NCI-H2029 (cell line): ENCODE measurements around the gene UBA7.
"Not testable (repeated sequence)": the region's sequence is repeated elsewhere in the genome, so short reads cannot be mapped to it uniquely, and the experiment has no call there.

Experiments
- DNase-seq: peaks from one replicate; lab custom pipeline; 2025; lab: John Stamatoyannopoulos, UW

The UBA7 gene

DNA sequence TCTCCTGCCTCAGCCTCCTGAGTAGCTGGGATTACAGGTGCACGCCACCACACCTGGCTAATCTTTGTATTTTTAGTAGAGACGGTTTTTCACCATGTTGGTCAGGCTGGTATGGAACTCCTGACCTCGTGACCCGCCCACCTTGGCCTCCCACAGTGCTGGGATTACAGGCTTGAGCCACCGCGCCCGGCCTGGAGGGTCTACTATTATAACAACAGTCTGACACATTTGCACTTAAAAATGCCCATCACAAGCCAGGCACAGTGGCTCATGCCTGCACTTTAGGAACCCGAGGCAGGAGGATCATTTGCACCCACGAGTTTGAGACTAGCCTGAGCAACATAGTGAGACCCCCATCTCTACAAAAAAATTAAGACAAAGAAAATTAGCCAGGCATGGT is 31.5 kb downstream of the UBA7 start:
- DNase-seq, result not testable (repeated sequence)

DNA sequence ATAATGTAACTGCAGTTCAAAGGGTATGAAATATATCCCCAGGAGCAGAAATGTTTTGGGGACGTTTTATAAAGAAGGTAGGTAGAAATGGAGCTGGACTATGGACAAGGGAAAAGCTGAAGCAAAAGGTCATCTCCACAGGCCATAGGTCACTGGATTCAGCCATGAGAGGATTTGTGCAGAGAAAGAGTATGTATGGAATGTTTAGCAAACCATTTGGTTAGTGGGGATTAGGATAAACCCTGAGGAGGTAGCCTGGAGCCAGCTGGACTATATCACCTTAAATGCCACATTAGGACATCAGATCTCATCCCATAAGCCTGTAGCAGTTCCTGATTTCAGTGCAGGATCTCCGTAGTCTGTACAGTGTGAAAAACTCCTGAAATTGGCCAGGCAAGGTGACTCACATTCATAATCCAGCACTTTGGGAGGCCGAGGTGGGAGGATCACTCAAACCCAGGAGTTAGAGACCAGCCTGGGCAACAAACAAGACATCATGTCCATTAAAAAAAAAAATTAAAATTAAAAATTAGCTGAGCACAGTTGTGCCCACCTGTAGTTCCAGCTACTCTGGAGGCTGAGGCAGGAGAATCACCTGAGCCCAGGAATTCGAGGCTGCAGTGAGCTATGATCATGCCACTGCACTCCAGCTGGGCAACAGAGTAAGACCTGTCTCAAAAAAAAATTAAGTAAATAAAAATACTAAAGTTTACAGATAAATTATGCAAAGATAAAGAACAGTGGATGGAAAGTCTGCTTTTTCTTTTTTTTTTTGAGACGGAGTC is 32.1 kb downstream of the UBA7 start:
- DNase-seq, result no peak

DNA sequence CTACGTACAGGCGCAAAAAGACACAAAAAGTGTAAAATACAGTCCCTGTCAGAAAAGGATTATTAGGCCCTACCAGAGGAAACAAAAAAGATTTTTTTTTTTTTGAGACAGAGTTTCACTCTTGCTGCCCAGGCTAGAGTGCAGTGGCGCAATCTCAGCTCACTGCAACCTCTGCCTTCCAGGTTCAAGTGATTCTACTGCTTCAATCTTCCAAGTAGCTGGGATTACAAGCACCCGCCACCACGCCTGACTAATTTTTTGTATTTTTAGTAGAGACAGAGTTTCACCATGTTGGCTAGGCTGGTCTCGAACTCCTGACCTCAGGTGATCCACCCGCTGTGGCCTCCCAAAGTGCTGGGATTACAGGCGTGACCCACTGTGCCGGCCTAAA is 32.8 kb downstream of the UBA7 start:
- not testable (repeated sequence) for DNase-seq

DNA sequence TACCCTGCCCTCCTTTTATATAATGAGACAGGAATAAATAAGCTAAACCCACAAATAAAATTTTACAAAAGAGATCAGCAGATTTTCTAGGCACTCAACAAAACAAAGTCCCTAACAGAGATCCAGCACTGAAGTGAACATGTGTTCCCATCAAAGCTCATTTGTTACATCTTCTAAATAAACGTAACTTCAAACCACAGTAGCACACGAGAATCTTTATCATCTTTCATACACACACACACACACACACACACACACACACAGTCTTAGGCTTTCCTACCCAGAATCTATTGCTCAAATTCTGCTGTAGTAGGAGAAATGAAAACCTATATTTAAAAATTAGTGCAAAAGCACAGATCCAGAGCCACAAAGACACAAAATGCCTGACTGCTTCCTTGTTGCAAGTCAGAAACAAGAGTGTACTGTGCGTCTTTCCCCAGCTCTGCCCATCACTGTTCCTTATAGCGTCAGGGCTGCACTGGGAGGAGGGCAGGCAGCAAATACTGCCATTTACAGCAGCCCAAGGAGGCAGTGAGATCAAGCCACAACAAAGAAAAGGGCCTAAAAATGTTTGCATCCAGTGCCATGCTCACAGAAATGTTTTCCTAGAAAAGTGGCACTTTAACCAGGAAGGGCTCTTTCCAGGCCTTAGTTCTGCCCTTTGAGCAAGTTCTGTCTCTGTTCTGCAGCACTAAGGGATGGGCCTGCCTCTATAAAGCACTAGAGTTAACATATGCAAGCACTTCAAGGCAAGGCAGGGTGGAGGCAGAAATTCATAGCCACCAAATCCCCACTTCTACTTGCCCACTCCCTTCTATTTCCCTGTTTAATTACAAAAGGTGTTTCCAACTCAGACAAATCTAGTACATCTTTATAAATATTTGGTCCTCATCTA is 33.4 kb downstream of the UBA7 start:
- DNase-seq, result no peak

DNA sequence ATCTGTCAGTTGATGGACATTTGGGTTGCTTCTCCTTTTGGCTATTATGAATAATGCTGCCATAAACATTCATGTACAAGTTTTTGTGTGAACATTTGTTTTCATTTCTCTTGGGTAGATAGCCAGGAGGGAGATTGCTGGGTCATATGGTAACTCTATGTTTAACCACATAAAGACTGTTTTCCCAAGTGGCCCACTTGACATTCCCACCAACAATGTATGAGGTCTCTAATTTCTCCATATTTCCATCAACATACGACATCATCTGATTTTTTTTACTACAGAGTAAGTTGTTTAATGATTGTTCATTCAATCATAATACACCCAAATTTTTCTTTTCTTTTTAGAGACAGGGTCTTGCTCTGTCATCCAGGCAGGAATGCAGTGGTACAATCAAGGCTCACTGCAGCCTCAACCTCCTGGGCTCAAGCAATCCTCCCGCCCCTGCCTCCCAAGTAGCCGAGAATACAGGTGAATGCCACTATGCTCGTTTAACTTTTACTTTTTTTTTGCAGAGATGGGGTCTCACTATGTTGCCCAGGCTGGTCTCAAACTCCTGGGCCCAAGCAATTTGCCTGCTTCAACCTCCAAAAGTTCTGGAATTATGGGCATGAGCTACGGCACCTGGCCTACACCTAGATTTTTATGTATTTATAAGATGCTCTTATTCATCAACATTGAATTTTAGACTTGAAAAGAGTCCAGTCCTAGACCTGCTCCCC is 34.2 kb downstream of the UBA7 start:
- peak; percentile 5 for DNase-seq

DNA sequence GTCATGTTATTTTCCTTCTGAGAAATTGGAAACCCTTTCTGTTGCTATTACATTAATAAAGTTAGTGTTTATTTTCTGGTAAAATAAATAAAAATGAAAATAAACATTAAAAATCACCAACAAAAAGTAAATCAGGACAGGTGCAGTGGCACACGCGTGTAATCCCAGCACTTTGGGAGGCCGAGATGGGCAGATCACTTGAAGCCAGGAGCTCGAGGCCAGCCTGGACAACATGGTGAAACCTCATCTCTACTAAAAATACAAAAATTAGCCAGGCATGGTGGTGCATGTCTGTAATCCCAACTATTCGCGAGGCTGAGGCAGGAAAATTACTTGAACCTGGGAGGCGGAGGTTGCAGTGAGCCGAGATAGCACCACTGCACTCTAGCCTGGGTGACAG is 37.7 kb downstream of the UBA7 start:
- DNase-seq, result not testable (repeated sequence)

DNA sequence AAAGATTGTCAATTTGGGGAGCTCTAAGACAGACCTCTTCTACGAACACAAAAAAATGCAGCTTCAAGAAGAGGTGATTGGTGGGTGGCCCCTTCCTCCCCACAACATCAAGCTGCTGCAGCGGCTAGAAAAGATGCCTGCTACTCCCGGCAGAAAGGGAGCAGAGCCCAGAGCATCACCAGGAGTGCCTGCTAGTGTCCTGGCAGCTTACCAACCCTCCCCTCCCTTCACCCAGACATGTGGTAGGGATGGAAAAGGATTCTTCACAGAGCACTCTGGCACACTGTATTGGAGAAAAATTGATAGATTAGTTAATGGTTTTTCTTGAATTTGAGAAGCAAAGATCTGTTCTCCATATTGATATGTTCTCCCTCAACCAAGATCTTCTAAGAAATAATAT is 38.2 kb downstream of the UBA7 start:
- no peak for DNase-seq

DNA sequence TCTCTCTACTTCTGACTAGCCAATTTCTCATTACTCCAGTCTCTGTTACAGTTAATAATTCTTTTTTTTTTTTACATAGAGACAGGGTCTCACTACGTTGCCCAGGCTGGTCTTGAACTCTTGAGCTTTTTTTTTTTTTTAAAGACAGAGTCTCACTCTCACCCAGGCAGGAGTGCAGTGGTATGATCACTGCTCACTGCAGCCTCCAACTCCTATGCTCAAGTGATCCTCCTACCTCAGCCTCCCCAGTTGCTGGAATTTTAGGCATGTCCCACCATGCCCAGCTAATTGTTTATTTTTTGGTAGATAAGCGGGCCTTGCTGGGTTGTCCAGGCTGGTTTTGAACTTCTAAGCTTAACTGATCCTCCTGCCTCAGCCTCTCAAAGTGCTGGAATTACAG is 41.0 kb downstream of the UBA7 start:
- no peak for DNase-seq

DNA sequence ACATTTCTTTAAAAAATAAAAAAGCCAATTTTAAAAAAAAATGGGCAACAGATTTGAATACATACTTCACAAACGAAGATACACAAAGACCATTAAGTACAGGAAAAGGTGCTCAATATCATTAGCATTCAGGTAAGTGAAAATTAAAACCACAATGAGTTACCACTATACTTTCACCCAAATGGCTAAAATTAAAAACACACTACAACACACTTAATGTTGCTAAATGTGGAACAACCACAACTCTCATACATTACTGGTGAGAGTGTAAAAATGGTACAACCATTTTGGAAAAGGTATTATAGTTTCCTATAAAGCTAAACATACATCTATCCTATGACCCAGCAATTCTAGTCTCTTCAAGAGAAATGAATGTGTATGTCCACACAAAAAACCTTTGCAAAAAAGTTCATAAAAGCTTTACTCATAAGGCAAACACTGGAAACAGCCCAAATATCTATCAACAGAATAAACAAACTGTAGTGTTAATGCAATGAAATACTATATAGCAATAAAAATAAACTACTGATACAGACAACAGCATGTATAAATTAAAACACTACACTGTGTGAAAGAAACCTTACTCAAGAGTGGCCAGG is 42.3 kb downstream of the UBA7 start:
- DNase-seq, result no peak

DNA sequence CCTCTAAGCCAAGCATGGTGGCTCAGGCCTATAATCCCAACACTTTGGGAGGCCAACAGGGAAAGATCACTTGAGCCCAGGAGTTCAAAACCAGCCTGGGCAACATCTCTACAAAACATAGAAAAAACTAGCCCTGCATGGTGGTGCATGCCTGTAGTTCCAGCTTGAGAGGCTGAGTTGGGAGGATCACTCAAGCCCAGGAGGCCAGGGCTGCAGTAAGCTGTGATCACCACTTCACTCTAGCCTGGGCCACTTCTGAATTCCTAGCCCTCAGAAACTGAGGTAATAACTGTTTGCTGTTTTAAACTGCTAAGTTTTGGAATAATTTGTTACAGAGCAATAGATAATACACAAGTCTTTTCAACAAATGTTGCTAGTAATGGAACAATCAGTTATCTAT is 43.8 kb downstream of the UBA7 start:
- no peak for DNase-seq

DNA sequence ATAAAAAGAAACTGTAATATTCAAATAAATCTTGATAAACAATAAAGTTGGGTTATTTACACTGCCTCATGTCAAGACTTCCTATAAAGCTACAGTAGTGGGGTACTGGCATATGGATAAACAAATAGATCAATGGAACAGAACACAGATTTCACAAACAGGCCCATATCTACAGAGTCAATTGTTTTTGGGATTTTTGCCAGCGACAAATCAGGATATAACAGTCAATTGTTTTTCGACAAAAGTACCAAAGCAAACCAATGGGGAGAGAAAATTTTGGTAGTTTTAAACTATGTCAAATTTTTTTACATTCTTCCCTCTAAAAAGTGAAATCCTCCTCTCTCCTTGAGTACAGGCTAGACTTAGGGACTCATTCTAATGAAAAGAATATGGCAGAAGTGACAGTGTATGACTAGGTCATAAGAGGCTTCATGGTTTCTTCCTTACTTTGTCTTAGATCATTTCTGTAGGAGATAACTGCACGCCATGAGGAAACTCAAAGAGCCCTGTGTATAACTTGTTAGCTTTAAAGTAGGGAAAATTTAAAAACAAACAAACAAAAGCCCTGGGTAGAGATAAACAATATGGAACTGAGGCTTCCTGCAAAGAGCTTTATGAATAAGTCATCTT is 44.4 kb downstream of the UBA7 start:
- no peak for DNase-seq

DNA sequence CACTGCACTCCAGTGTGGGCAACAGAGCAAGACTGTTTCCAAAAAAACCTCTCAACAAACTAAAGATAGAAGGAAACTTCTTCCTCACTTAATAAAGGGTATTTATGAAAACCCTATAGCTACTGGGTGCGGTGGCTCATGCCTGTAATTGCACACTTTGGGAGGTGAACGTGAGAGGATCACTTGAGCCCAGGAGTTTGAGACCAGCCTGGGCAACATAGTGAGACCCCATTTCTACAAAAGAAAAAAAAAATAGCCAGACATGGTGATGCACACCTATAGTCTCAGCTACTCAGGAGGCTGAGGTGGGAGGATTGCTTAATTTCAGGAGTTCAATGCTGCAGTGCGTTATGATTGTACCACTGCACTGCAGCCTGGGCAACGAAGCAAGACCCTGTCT is 49.8 kb downstream of the UBA7 start:
- no peak for DNase-seq

DNA sequence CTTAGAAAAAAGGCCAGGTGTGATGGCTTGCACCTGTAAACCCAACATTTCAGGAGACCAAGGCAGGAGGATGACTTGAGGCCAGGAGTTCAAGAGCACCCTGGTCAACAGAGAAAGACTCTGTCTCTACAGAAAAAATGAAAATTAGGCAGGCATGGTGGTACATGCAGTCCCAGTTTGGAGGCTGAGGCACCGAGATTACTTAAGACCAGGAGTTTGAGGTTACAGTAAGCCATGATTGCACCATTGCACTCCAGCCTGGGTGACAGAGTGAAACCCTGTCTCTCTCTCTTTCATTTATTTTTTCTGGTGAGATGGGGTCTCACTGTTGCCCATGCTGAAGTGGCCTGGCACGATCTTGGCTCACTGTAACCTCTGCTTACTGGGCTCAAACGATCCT is 52.1 kb downstream of the UBA7 start:
- DNase-seq, result no peak

DNA sequence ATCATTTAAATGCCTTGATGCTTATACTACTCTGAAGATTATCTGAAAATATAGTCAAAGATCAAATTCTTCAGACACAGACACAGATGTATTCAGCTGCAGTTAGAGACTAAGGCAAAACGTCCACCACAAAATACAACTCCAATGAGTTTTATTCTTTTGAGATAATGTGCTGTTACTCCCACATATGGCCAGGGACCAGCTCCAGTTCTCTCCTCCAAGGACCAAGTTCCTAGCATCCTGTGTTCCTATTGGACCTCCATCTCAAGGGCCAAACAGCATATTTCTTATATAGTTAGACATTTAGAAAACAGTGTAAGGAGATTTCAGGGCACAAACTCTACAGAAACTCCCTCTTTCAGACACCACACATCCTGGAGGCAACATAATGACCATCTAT is 54.5 kb downstream of the UBA7 start:
- no peak for DNase-seq

DNA sequence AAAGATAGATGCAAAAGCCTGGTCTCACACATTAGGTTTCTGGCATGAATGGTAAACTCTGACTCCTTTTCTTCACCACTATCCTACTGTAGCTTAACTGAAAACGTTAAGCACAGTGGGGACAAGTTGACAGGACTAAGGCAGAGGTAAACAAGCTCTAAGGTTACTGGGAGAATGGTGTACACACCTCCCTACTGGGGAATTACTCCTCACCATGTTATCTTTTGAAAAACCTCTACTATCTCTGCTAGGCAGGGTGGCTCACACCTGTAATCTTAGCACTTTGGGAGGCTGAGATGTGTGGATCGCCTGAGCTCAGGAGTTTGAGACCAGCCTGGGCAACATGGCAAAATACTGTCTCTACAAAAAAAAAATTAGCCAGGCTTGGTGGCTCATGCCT is 56.6 kb downstream of the UBA7 start:
- no peak for DNase-seq

DNA sequence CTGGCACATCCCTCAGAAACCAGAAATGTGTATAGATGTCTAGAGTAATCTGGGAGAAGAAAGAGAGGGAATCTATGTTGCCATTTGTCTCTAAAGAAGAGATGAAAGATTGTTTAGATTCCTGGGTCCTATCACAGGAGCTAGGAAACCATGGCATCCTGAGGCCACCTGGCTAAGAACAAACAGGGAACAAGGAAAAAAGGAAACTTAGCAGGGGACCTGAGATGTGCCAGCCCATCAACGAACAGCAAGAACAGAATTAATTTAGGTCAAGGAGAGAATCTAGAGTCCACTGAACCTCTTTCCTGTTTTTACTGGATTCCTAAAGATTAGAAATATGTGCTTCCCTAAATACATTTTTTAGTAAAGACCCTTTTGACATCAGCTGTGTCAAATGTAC is 57.7 kb downstream of the UBA7 start:
- no peak for DNase-seq
